ENCODE data around the gene PDE2A. TPM values are rescaled to one million over a fixed set of nuclear protein-coding genes. Genes with fewer than 3 reads are reported as not detected.

The PDE2A gene
- total RNA-seq, 1 experiment from 2014 or later: 0.58 TPM

- no peaks in the 10 kb centered on the region for H3K36me3 ChIP-seq (ENCODE audit: insufficient read depth, low read length, poor library complexity, severe bottlenecking)
- POLR2A ChIA-PET (ENCODE audit: low non-redundant PET): no interaction called here
- H3K27ac ChIP-seq (ENCODE audit: low read depth, low read length, poor library complexity, severe bottlenecking): no peak overlapping the region
- BruUV-seq (replicated peaks): no TSS peak
- no peak overlapping the region for H3K4me3 ChIP-seq (ENCODE audit: low read depth, low read length, poor library complexity, severe bottlenecking)
- no peak for TF ChIP-seq CTCF (conservative IDR thresholded peaks at IDR 0.05; ENCODE audit: low read depth, low read length)
- TF ChIP-seq EZH2 (IDR thresholded peaks at IDR 0.05; ENCODE audit: borderline replicate concordance, low read depth, low read length, poor library complexity, severe bottlenecking): no peak
- CTCF ChIA-PET: interaction anchor here (1.3 kb wide), 1 partner anchor 77 kb away, joined by 4 read pairs; no protein-coding TSS in a partner anchor
- intact Hi-C loops (cut with micrococcal nuclease; ENCODE audit: unreplicated experiment): no loop called here
- no peaks in the 10 kb centered on the region for H3K9me3 ChIP-seq (ENCODE audit: low read depth, low read length, poor library complexity, severe bottlenecking)
- DNase-seq (ENCODE audit: low spot score): peak; percentile 24
- no peaks in the 10 kb centered on the region for H3K4me1 ChIP-seq (ENCODE audit: insufficient read depth, low read length, poor library complexity, severe bottlenecking)
- no peaks in the 10 kb centered on the region for H3K27me3 ChIP-seq (replicated peaks; ENCODE audit: insufficient read depth, low read depth, low read length, poor library complexity)
Measured at GRCh38 chr11:72548463-72548862, 125.8 kb downstream of the PDE2A start.

- TF ChIP-seq EZH2 (IDR thresholded peaks at IDR 0.05; ENCODE audit: borderline replicate concordance, low read depth, low read length, poor library complexity, severe bottlenecking): no peak
- TF ChIP-seq CTCF (conservative IDR thresholded peaks at IDR 0.05; ENCODE audit: low read depth, low read length): no peak
- intact Hi-C loops (cut with micrococcal nuclease; ENCODE audit: unreplicated experiment): no loop called here
- no peaks in the 10 kb centered on the region for H3K36me3 ChIP-seq (ENCODE audit: insufficient read depth, low read length, poor library complexity, severe bottlenecking)
- peaks cover 5% of the 10 kb centered on the region for H3K27me3 ChIP-seq (replicated peaks; ENCODE audit: insufficient read depth, low read depth, low read length, poor library complexity)
- H3K4me3 ChIP-seq (ENCODE audit: low read depth, low read length, poor library complexity, severe bottlenecking): no peak overlapping the region
- DNase-seq (ENCODE audit: low spot score): no peak
- CTCF ChIA-PET: no interaction called here
- BruUV-seq (replicated peaks): no TSS peak
- POLR2A ChIA-PET (ENCODE audit: low non-redundant PET): no interaction called here
- H3K27ac ChIP-seq (ENCODE audit: low read depth, low read length, poor library complexity, severe bottlenecking): no peak overlapping the region
- H3K4me1 ChIP-seq (ENCODE audit: insufficient read depth, low read length, poor library complexity, severe bottlenecking): no peaks in the 10 kb centered on the region
- H3K9me3 ChIP-seq (ENCODE audit: low read depth, low read length, poor library complexity, severe bottlenecking): no peaks in the 10 kb centered on the region
Measured at GRCh38 chr11:72546866-72547265, 127.4 kb downstream of the PDE2A start.

GRCh38 chr11:72544589-72544988, 129.6 kb downstream of the PDE2A start:
- H3K36me3 ChIP-seq (ENCODE audit: insufficient read depth, low read length, poor library complexity, severe bottlenecking): no peaks in the 10 kb centered on the region
- ChIA-PET POLR2A (ENCODE audit: low non-redundant PET) (no interaction called here), CTCF (no interaction called here)
- no peak for DNase-seq (ENCODE audit: low spot score)
- intact Hi-C loops (cut with micrococcal nuclease; ENCODE audit: unreplicated experiment): no loop called here
- peaks cover 27% of the 10 kb centered on the region for H3K27me3 ChIP-seq (replicated peaks; ENCODE audit: insufficient read depth, low read depth, low read length, poor library complexity)
- no peaks in the 10 kb centered on the region for H3K9me3 ChIP-seq (ENCODE audit: low read depth, low read length, poor library complexity, severe bottlenecking)
- no peaks in the 10 kb centered on the region for H3K4me1 ChIP-seq (ENCODE audit: insufficient read depth, low read length, poor library complexity, severe bottlenecking)
- H3K4me3 ChIP-seq (ENCODE audit: low read depth, low read length, poor library complexity, severe bottlenecking): no peak overlapping the region
- H3K27ac ChIP-seq (ENCODE audit: low read depth, low read length, poor library complexity, severe bottlenecking): no peak overlapping the region
- TF ChIP-seq EZH2 (IDR thresholded peaks at IDR 0.05; ENCODE audit: borderline replicate concordance, low read depth, low read length, poor library complexity, severe bottlenecking) (no peak), CTCF (conservative IDR thresholded peaks at IDR 0.05; ENCODE audit: low read depth, low read length) (no peak)
- BruUV-seq (replicated peaks): no TSS peak
